K562 (cell line): ENCODE data around the gene TNN. TPM values are rescaled to one million over a fixed set of nuclear protein-coding genes. Genes with fewer than 3 reads are reported as not detected.

Source experiments
- ATAC-seq: fragments of 200-7000 bp; cut with Tn5 transposase; 3 replicates; pipeline ENCODE4 v1.9.1; 2020; ENCODE audit warnings: moderate library complexity
- BruUV-seq: library from RNA; stranded (reverse); fragments of 400-500 nt; replicated peaks from 2 replicates; lab custom pipeline; 2021; lab: Mats Ljungman, UMichigan
- CTCF ChIA-PET: fragments of 300-600 bp; formaldehyde crosslinking; extraction: SDS; loops from one replicate; lab custom pipeline; 2021; ENCODE audit warnings: low intra/inter-chr PET ratio; lab: Yijun Ruan, JAX
- POLR2A ChIA-PET: fragments of 300-600, 350-650 bp; sonication (Branson Sonifier 250); formaldehyde crosslinking; extraction: SDS; loops from one replicate; lab custom pipeline; 2021; ENCODE audit warnings: antibody characterized with exemption, inconsistent platforms; lab: Yijun Ruan, JAX
- DNase-seq, 4 experiments: peaks; one replicate each; pipeline versions ENCODE4 v3.0.0 to v3.0.0-alpha.2; 2011 to 2018; ENCODE audit warnings: low spot score in 3 of 4, mixed read lengths in 3 of 4; ENCODE audit errors: extremely low read depth in 1 of 4
- FAIRE-seq: peaks from 2 replicates; lab custom pipeline; 2011; peaks lifted over from hg19 to GRCh38; lab: Jason Lieb, UNC
- H2AFZ ChIP-seq: 2 replicates; pipeline ENCODE4 v1.6.0; 2011; ENCODE audit warnings: low read depth, low read length, control low read depth, inconsistent platforms
- H3K27ac ChIP-seq: fragments of 200-600 bp; 3 replicates; pipeline ENCODE4 v1.8.0; 2011; ENCODE audit warnings: low read depth, mild to moderate bottlenecking, control low read depth, inconsistent platforms, low read length, moderate library complexity, mixed read lengths; ENCODE audit errors: extremely low read depth
- H3K27me3 ChIP-seq, 2 experiments: fragments of 300-600 bp in 1 of 2; 2 replicates in 1 of 2; 3 replicates in 1 of 2; pipeline versions ENCODE4 v1.6.0 to v1.8.0; 2011; ENCODE audit warnings: inconsistent platforms in 2 of 2, low read length in 2 of 2, mild to moderate bottlenecking in 1 of 2, mixed read lengths in 1 of 2, moderate library complexity in 1 of 2; ENCODE audit not compliant: control insufficient read depth in 2 of 2, insufficient read depth in 2 of 2
- H3K36me3 ChIP-seq: fragments of 300-600 bp; 3 replicates; pipeline ENCODE4 v1.8.0; 2011; ENCODE audit warnings: mild to moderate bottlenecking, low read length, inconsistent platforms; ENCODE audit not compliant: control insufficient read depth, insufficient read depth
- H3K4me1 ChIP-seq, 2 experiments: fragments of 200-600 bp in 1 of 2; replicated peaks in 1 of 2; 2 replicates in 1 of 2; 3 replicates in 1 of 2; pipeline versions ENCODE4 v1.5.1 to v1.8.0; 2011; ENCODE audit warnings: inconsistent platforms in 2 of 2, low read length in 2 of 2, mild to moderate bottlenecking in 1 of 2, mixed read lengths in 1 of 2, moderate library complexity in 1 of 2; ENCODE audit not compliant: control insufficient read depth in 2 of 2, insufficient read depth in 2 of 2
- H3K4me2 ChIP-seq: 2 replicates; pipeline ENCODE4 v1.6.1; 2011; ENCODE audit warnings: low read length, control low read depth, inconsistent platforms, mixed read lengths; ENCODE audit not compliant: insufficient read depth
- H3K4me3 ChIP-seq: fragments of 200-600 bp; sonication (generic), shearing (Covaris generic); 2 replicates; pipeline ENCODE4 v1.5.1; 2016; ENCODE audit warnings: control low read depth, inconsistent platforms
- H3K79me2 ChIP-seq: fragments of 200-600 bp; 3 replicates; pipeline ENCODE4 v1.8.0; 2011; ENCODE audit warnings: low read length, inconsistent platforms; ENCODE audit not compliant: control insufficient read depth, insufficient read depth
- H3K9ac ChIP-seq, 2 experiments: 2 replicates each; pipeline versions ENCODE4 v1.6.0 to v1.6.1; 2011; ENCODE audit warnings: low read depth in 2 of 2, low read length in 2 of 2, control low read depth in 1 of 2, inconsistent platforms in 1 of 2, mild to moderate bottlenecking in 1 of 2, mixed read lengths in 1 of 2; ENCODE audit not compliant: insufficient read depth in 1 of 2
- H3K9me1 ChIP-seq: one replicate; pipeline ENCODE4 v1.6.0; 2011; ENCODE audit warnings: inconsistent platforms, mild to moderate bottlenecking, low read length, moderate library complexity; ENCODE audit not compliant: control insufficient read depth, insufficient read depth
- H3K9me3 ChIP-seq: replicated peaks from 2 replicates; pipeline ENCODE4 v1.5.1; 2011; ENCODE audit warnings: low read depth, low read length, inconsistent platforms; ENCODE audit not compliant: control insufficient read depth, insufficient read depth
- H4K20me1 ChIP-seq: replicated peaks from 2 replicates; pipeline ENCODE4 v1.6.1; 2011; ENCODE audit warnings: low read length, inconsistent platforms, mixed read lengths; ENCODE audit not compliant: control insufficient read depth, insufficient read depth
- CHD4 ChIP-seq: fragments of 200-600 bp; sonication (generic); IDR thresholded peaks from 3 replicates; pipeline ENCODE4 v1.6.1; 2012; ENCODE audit warnings: low read depth, mild to moderate bottlenecking, mixed read lengths, low read length, inconsistent platforms; ENCODE audit not compliant: insufficient read depth, insufficient replicate concordance, poor library complexity, severe bottlenecking
- FOXM1 ChIP-seq, 2 experiments: fragments of 450-650 bp in 1 of 2; sonication (generic) in 1 of 2; formaldehyde crosslinking in 1 of 2; IDR thresholded peaks; 2 replicates each; pipeline versions ENCODE4 v1.6.1 to v1.9.0; 2017 to 2022; ENCODE audit warnings: low read depth in 2 of 2, mild to moderate bottlenecking in 2 of 2, missing genetic modification reagents in 1 of 2, moderate library complexity in 1 of 2
- HNRNPH1 ChIP-seq: fragments of 200-400 bp; formaldehyde crosslinking; optimal IDR thresholded peaks from 2 replicates; pipeline ENCODE3; 2017; ENCODE audit warnings: low read depth, mild to moderate bottlenecking, low read length, moderate library complexity
- LEF1 ChIP-seq: fragments of 450-650 bp; IDR thresholded peaks from 2 replicates; pipeline ENCODE4 v1.6.1; 2016; ENCODE audit warnings: mild to moderate bottlenecking
- MCM7 ChIP-seq, 2 experiments: fragments of 450-650 bp; IDR thresholded peaks; 2 replicates each; pipeline ENCODE4 v1.6.1; 2016 to 2018
- MYNN ChIP-seq, 2 experiments: sonication (generic); formaldehyde crosslinking in 1 of 2; IDR thresholded peaks; 2 replicates each; pipeline versions ENCODE4 v1.5.0 to v1.6.1; 2016 to 2020; ENCODE audit warnings: antibody characterized with exemption in 1 of 2, missing genetic modification reagents in 1 of 2
- NCOA6 ChIP-seq: fragments of 450-650 bp; IDR thresholded peaks from 2 replicates; pipeline ENCODE4 v1.6.1; 2017; ENCODE audit warnings: mild to moderate bottlenecking
- NFXL1 ChIP-seq: fragments of 450-650 bp; formaldehyde crosslinking; IDR thresholded peaks from 2 replicates; pipeline ENCODE4 v1.4.0; 2021; ENCODE audit warnings: mild to moderate bottlenecking
- PHB ChIP-seq: fragments of 250-450 bp; sonication (Bioruptor Pico); IDR thresholded peaks from 2 replicates; pipeline ENCODE4 v1.5.0; 2021
- TEAD2 ChIP-seq: fragments of 450-650 bp; IDR thresholded peaks from 2 replicates; pipeline ENCODE4 v1.6.1; 2016; ENCODE audit warnings: missing genetic modification characterization, control low read depth, missing compliant biosample characterization
- ZHX1 ChIP-seq: fragments of 150-350 bp; conservative IDR thresholded peaks from 2 replicates; pipeline ENCODE4 v1.6.1; 2014; ENCODE audit warnings: low read length
- ZNF224 ChIP-seq: sonication (generic); formaldehyde crosslinking; IDR thresholded peaks from 2 replicates; pipeline ENCODE4 v1.8.0; 2022; ENCODE audit warnings: mild to moderate bottlenecking, missing genetic modification reagents
- ZNF280B ChIP-seq: fragments of 250-450 bp; sonication (Bioruptor Pico); IDR thresholded peaks from 2 replicates; pipeline ENCODE4 v1.5.1; 2021; ENCODE audit warnings: mild to moderate bottlenecking
- ZNF436 ChIP-seq: fragments of 250-450, 450-650 bp; sonication (Bioruptor Pico); formaldehyde crosslinking; IDR thresholded peaks from 2 replicates; pipeline ENCODE4 v1.7.0; 2020; ENCODE audit warnings: mild to moderate bottlenecking
- ZNF586 ChIP-seq: fragments of 450-650 bp; formaldehyde crosslinking; conservative IDR thresholded peaks from 2 replicates; pipeline ENCODE4 v1.4.0; 2020; ENCODE audit warnings: mild to moderate bottlenecking, moderate library complexity
- WGBS: fragments of 100-300 bp; shearing (Covaris generic); methylation state at CpG from one replicate; pipeline ENCODE4 v1.1.6; 2016; ENCODE audit warnings: low coverage, mixed read lengths; ENCODE audit not compliant: insufficient coverage; ENCODE audit errors: missing lambda C conversion rate; 5-methylcytosine and 5-hydroxymethylcytosine counted together
- in situ Hi-C: fragments of 300-500 bp; cut with MboI; formaldehyde crosslinking; loops from 4 replicates; pipeline ENCODE4 v1.15.0; 2018; ENCODE audit warnings: inconsistent platforms, mixed read lengths
- intact Hi-C: fragments of 100-400 bp; cut with micrococcal nuclease; formaldehyde crosslinking; loops from 2 replicates; pipeline ENCODE4 v1.14.2; 2022
- polyA plus RNA-seq, 8 experiments: library from polyadenylated mRNA; depleted of rRNA in 4 of 8; stranded (reverse) in 5 of 8; unstranded in 3 of 8; fragments of >200 nt; fragmentation: Nextera tagmentation in 2 of 8; fragmentation: Illumina TruSeq in 1 of 8; extraction: Ambion mirVana in 2 of 8; extraction: Trizol in 1 of 8; gene quantifications; 2 replicates each; pipeline versions ENCODE4 v1.2.1 to v1.2.3, GENCODE V29; 2011 to 2014; ENCODE audit warnings: inconsistent platforms in 1 of 8, missing spikeins in 1 of 8
- total RNA-seq, 7 experiments: library from RNA; depleted of rRNA in 6 of 7; stranded (reverse); fragments of >200 nt in 6 of 7; fragmentation: Illumina TruSeq in 2 of 7; extraction: Trizol in 2 of 7; gene quantifications; 2 replicates each; pipeline versions ENCODE4 v1.2.1 to v1.2.3, GENCODE V29; 2011 to 2021; ENCODE audit warnings: low replicate concordance in 1 of 7

Gene TNN
- total and polyA plus RNA-seq, 9 of the 15 experiments (the other 6 are each of a cell fraction or from before 2014, with no cell fraction given), result 0.01 to 0.09 (median 0.07) TPM; not detected in 4

DNA sequence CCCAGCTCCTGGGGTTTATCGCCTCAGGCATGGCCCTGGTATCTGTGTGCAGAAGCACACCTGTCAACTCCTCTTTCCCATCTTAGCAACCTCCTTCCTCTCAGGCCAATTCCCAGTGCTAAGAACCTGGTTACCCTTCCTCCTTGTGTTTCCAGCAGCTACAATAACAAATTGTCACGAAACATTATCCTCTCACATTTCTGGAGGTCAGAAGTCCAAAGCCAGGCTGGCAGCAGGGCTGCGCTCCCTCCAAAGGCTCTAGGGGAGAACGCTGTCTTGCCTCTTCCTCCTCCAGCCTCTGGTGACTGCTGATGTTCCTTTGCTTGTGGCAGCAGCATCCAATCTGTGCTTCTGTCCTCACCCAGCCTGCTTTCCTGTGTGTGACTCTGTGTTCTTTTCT lies 33.7 kb upstream of the TNN start:
- Histone ChIP-seq H3K9ac (no peak overlapping the region), H4K20me1 (no peaks in the 10 kb centered on the region; the same call in 1 of the 2 replicates), H3K79me2 (no peaks in the 10 kb centered on the region), H3K4me1 (peaks cover 0 to 5% of the 10 kb centered on the region in 2 experiments; a peak in 2 of 5 replicates), H3K36me3 (no peaks in the 10 kb centered on the region), H3K9me3 (no peaks in the 10 kb centered on the region), H3K27ac (no peak overlapping the region), H3K9me1 (no peaks in the 10 kb centered on the region), H3K4me3 (no peak overlapping the region), H3K27me3 (peaks cover 32 to 37% of the 10 kb centered on the region in 2 experiments), H2AFZ (no peak overlapping the region), H3K4me2 (no peak overlapping the region)
- WGBS, result 0% methylated on average over 4 of the region's 4 CpGs
- POLR2A ChIA-PET, result no interaction called here
- ATAC-seq (no peak), FAIRE-seq (no peak), DNase-seq (no peak)
- BruUV-seq, result no TSS peak
- intact Hi-C loops, result no loop called here
- CTCF ChIA-PET, result interaction anchor here (0.6 kb wide), 2 partner anchors 89 to 282 kb away, joined by 3 to 5 read pairs; no protein-coding TSS in a partner anchor
- in situ Hi-C loops, result loop anchor here (5.0 kb wide), 1 partner anchor 273 kb away; no protein-coding TSS in a partner anchor
- TF ChIP-seq MCM7 (IDR thresholded peaks at IDR 0.05) (no peak), PHB (CRISPR knock-in tag) (no peak), CHD4 (no peak), HNRNPH1 (no peak), MYNN (IDR thresholded peaks at IDR 0.05) (no peak), MYNN (CRISPR knock-in tag; IDR thresholded peaks at IDR 0.05) (no peak), FOXM1 (IDR thresholded peaks at IDR 0.05; ENCODE audit: low read depth) (no peak), FOXM1 (CRISPR knock-in tag; IDR thresholded peaks at IDR 0.05; ENCODE audit: low read depth) (no peak), ZNF280B (CRISPR knock-in tag) (no peak), ZHX1 (no peak), ZNF436 (CRISPR knock-in tag) (no peak), TEAD2 (tag) (no peak), ZNF224 (CRISPR knock-in tag) (no peak), ZNF586 (CRISPR knock-in tag) (no peak), NFXL1 (no peak), LEF1 (no peak), NCOA6 (no peak)
